ENCODE measurements around the gene CABP4. TPM values are rescaled to one million over a fixed set of nuclear protein-coding genes. Genes with fewer than 3 reads are reported as not detected.

Gene CABP4
- total RNA-seq, 1 donor from 2014 or later: 4.0 TPM

- intact Hi-C loops (cut with DNase I): no loop called here
- no peak for ATAC-seq
- H3K36me3 ChIP-seq: peaks cover 81% of the 10 kb centered on the region
Measured at GRCh38 chr11:67497656-67498291, 42.6 kb downstream of the CABP4 start.

GRCh38 chr11:67498544-67498972, 43.4 kb downstream of the CABP4 start:
- Histone ChIP-seq H3K4me3 (no peak overlapping the region), H3K4me1 (peaks cover 5% of the 10 kb centered on the region), H3K27me3 (ENCODE audit: low read depth) (no peaks in the 10 kb centered on the region), H3K36me3 (peaks cover 73% of the 10 kb centered on the region), H3K27ac (no peak overlapping the region), H3K9me3 (no peaks in the 10 kb centered on the region)
- DNase-seq (no peak), ATAC-seq (peak in 1 of 2 donors; percentile 2)
- TF ChIP-seq CTCF (IDR thresholded peaks at IDR 0.05): no peak
- intact Hi-C loops (cut with DNase I): no loop called here

More at GRCh38 chr11:67497656-67498291, 42.6 kb downstream of the CABP4 start:
- H3K27me3 ChIP-seq (ENCODE audit: low read depth): no peaks in the 10 kb centered on the region
- H3K9me3 ChIP-seq: no peaks in the 10 kb centered on the region
- no peaks in the 10 kb centered on the region for H3K4me1 ChIP-seq
- no peak for TF ChIP-seq CTCF (IDR thresholded peaks at IDR 0.05)
- DNase-seq: no peak
- no peak overlapping the region for H3K27ac ChIP-seq
- H3K4me3 ChIP-seq: no peak overlapping the region

GRCh38 chr11:67499808-67500483, 44.8 kb downstream of the CABP4 start:
- TF ChIP-seq CTCF (IDR thresholded peaks at IDR 0.05): no peak
- Histone ChIP-seq H3K4me3 (no peak overlapping the region), H3K4me1 (peaks cover 10% of the 10 kb centered on the region), H3K27ac (no peak overlapping the region), H3K36me3 (peaks cover 61% of the 10 kb centered on the region), H3K9me3 (no peaks in the 10 kb centered on the region), H3K27me3 (ENCODE audit: low read depth) (no peaks in the 10 kb centered on the region)
- intact Hi-C loops (cut with DNase I): no loop called here
- DNase-seq (no peak), ATAC-seq (no peak)

- no peak for DNase-seq
- H3K36me3 ChIP-seq: peaks cover 56% of the 10 kb centered on the region
- intact Hi-C loops (cut with DNase I): no loop called here
Measured at GRCh38 chr11:67500484-67500821, 45.3 kb downstream of the CABP4 start.

More at GRCh38 chr11:67500484-67500821, 45.3 kb downstream of the CABP4 start:
- TF ChIP-seq CTCF (IDR thresholded peaks at IDR 0.05): no peak
- Histone ChIP-seq H3K9me3 (no peaks in the 10 kb centered on the region), H3K27ac (no peak overlapping the region), H3K4me1 (peaks cover 12% of the 10 kb centered on the region), H3K4me3 (no peak overlapping the region), H3K27me3 (ENCODE audit: low read depth) (no peaks in the 10 kb centered on the region)
- ATAC-seq: no peak
